Upper lobe of left lung (tissue), 4 donors: ENCODE results near the gene CCDC57.

Experiments
- CTCF ChIP-seq, 6 experiments: fragments of 450-650 bp in 4 of 6; fragments of 200-600 bp in 2 of 6; sonication (generic) in 2 of 6; IDR thresholded peaks; one replicate each; pipeline ENCODE4 v1.5.1; 2016 to 2019; ENCODE audit warnings: antibody characterized with exemption in 6 of 6
- EP300 ChIP-seq, 4 donors: sonication (generic); formaldehyde crosslinking; IDR thresholded peaks; one replicate each; pipeline ENCODE4 v1.5.1; 2017; ENCODE audit warnings: antibody characterized with exemption in 4 of 4, control low read depth in 2 of 4
- POLR2A ChIP-seq, 4 donors: fragments of 450-650 bp; IDR thresholded peaks; one replicate each; pipeline ENCODE4 v1.5.1; 2016 to 2017; ENCODE audit warnings: antibody characterized with exemption in 4 of 4, mild to moderate bottlenecking in 2 of 4
- POLR2AphosphoS5 ChIP-seq, 2 donors: sonication (generic); formaldehyde crosslinking; IDR thresholded peaks; one replicate each; pipeline ENCODE4 v1.5.1; 2017; ENCODE audit warnings: antibody characterized with exemption in 2 of 2

- TF ChIP-seq CTCF (IDR thresholded peaks at IDR 0.05) (no peak), EP300 (IDR thresholded peaks at IDR 0.05) (no peak), POLR2A (IDR thresholded peaks at IDR 0.05) (no peak), POLR2AphosphoS5 (IDR thresholded peaks at IDR 0.05) (no peak)
These were observed 149.7 kb downstream of the CCDC57 start for GRCh38 chr17:82062984-82063368.
